Activated CD4-positive, alpha-beta T cell treated with anti-CD3 and anti-CD28 coated beads for 1 hour (primary cell): ENCODE data around the gene SLC6A16.
"Not testable (repeated sequence)": the region's sequence is repeated elsewhere in the genome, so short reads cannot be mapped to it uniquely, and the experiment has no call there.

Experiments
- DNase-seq: peaks from one replicate; pipeline ENCODE4 v3.0.0-alpha.2; 2020

The SLC6A16 gene

DNA sequence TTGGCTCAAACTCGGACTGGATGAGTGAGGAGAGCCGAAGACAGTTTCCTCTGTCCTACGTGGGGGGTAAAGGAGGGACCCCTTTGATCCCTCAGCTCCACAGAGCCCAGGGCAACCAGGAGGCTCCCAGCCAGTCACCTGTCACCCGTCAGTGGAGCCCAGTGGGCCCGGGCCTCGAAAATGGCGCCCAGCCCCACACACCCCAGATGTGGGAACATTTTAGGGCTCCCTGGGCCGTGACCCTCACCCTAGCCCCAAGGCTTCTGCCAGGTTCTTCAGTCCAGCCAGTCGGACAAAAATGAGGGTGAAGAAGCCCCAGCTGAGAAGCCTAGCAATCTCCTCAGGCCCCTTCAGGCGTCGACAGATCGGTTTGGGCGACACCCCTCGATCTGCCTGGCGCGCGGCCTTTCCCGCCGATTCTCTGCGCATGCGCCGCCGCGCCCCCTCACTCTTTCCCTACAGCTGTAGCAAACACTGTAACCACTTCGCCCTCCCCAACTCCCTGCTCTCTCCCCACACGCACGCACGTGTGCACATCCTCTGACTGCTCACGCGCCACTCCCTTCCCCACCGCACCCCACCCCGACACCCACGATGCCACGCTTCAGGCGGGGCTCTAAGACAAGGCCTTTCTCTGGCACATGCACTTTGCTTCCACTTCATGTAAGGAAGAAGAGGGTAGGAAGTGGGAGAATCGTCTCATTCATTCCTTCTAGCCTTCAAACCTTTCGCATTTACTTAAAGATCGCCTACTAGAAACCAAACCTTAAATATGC lies at the start of gene SLC6A16:
Gene SLC6A16, minus strand, starts transcription at position 391 of the 776 bp plus-strand sequence. CDS start 13,844 bp downstream, outside the sequence.
- DNase-seq = no peak

DNA sequence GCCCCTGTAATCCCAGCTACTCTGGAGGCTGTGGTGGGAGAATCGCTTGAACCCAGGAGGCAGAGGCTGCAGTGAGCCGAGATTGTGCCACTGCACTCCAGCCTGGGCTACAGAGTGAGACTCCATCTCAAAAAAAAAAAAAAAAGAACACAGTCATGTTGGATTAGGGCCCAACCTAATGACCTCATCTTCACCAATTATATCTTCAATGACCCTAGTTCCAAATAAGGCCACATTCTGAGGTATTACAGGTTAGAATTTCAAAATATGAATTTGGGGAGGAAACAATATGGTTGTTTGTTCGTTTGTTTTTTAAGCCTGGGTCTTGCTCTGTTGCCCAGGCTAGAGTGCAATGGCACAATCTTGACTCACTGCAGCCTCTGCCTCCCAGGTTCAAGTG lies 48.2 kb upstream of the SLC6A16 start:
- not testable (repeated sequence) for DNase-seq

GRCh38 chr19:49371184-49371583 lies 46.2 kb upstream of the SLC6A16 start:
- DNase-seq = no peak

DNA sequence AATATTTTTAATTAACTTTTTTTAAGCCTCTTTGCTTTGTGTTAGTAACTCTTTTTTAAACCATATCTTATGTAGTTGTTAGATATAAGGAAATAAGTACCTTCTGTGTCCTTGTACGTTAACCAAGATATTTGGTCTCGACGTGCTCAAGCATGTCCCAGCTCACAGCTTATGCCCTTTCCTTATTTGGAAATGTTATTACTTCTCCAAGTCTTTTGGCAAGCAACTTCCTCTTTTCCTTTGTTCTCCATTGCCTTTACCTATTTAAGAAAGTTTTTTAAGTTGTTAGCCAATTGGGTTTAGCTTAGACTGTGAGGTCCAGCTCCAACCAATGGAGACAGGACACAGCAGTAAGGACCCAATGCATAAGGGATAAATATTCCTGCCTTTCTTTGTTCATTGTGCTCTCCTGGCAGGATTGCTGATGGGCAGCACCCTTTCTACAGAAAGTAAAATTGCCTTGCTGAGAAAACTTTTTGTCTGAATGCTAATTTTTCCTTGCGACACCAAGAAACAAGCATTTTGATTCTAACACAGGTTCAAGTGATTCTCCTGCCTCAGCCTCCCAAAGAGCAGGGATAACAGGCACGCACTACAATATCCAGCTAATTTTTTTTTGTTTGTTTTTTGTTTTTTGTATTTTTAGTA lies 43.8 kb upstream of the SLC6A16 start:
- DNase-seq = no peak

- no peak for DNase-seq
Observed at GRCh38 chr19:49366110-49366509, 41.1 kb upstream of the SLC6A16 start.

DNA sequence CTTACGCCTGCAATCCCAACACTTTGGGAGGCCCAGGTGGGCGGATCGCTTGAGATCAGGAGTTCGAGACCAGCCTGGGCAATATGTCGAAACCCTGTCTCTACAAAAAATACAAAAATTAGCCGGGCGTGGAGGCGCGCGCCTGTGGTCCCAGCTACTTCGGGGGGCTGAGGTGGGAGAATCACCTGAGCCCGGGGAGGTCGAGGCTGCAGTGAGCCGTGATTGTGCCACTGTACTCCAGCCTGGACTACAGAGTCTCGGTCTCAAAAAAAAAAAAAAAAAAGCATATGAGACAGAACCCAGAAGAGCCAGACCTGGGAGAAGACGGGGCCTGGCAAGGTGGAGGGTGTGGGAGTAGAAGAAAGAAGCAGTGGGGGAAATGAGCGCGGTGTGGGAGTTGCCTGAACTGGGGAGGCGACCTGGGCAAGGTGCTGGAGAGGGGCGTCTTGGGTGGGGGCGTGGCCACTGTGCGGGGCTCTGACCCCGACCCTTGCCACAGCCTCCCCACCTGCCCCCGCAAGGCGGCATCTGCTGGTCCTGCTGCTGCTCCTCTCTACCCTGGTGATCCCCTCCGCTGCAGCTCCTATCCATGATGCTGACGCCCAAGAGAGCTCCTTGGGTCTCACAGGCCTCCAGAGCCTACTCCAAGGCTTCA lies 39.2 kb upstream of the SLC6A16 start:
- DNase-seq = no peak

GRCh38 chr19:49363268-49364082 lies 38.5 kb upstream of the SLC6A16 start, which contains the start of gene DKKL1:
Gene DKKL1 (plus strand): TSS chr19:49363877. CDS start chr19:49363999, 122 bp downstream.
- DNase-seq = peak; percentile 36

- no peak for DNase-seq
Observed at GRCh38 chr19:49362929-49363267, 37.9 kb upstream of the SLC6A16 start.

DNA sequence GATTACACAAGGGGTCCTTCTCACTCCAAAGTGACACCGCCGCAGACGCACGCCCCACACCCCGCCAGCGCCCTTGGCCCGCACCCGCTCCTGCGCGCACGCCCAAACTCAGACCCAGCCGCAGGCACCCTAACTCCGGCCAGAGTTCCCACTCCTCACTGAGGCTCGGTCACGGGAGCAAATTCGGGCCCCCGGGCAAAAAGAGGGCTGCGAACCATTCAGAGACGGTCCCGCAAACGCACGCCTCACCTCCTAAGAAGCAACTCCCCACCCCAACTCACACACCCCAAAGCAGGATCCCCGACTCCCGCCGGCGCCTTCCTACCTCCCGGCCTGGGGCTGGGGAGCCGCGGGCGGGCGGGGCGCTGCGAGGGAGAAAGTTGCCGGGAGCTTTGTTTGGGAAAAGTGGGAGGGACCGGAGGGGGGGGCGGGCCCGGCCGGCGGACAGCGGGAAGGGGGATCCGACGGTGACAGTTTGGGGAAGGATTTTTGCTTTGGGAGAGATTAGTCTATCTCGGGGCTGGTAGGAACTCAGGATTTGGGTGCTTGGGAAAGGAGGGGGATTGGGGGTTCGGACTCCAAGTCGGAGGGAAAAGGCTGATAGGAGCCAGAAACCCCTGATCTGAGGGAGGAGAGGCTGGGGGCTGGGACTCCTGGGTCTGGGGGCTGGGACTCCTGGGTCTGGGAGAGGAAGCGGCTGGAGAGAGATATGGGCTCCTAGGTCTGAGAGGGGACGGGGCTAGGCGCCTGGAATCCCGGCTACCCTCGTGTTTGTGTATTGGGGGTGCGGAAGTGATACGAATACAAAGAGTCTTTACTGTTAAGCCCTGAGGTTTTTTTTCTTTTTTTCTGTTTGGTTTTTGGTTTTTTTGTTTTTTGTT lies 37.3 kb upstream of the SLC6A16 start, which contains the start of gene TEAD2:
Gene TEAD2, minus strand, starts transcription at position 369 of the 881 bp plus-strand sequence. CDS start 2,341 bp downstream, outside the sequence.
- DNase-seq = no peak

DNA sequence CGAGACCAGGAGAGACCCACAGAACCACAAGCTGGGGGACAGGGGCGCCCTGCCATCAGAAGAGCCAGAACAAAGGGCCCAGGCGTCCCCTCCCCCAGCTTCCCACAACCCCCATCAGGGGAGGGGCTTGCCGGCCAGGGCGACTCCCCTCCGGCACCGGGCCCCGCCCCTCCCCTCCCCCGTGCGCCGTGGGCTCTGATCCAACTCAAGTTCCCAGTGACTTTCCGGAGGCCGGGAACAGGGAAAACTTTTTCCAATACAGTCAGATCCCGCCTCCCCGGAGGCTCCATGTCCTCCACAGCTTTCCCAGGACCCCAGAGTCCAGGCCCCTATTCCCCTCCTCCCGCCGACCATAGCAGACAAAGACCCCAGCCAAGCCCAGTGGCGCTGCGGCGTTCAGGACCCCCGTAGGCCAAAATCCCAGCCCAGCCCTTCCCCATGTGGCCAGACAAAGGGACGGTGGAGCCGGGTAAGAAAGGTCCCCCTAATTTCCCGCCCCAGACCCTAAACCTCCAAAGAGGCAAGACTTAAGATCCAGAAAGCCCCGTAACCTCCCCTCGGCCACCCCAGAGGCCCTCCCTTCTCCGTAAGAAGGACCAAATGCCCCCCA lies 36.6 kb upstream of the SLC6A16 start:
- DNase-seq = no peak

DNA sequence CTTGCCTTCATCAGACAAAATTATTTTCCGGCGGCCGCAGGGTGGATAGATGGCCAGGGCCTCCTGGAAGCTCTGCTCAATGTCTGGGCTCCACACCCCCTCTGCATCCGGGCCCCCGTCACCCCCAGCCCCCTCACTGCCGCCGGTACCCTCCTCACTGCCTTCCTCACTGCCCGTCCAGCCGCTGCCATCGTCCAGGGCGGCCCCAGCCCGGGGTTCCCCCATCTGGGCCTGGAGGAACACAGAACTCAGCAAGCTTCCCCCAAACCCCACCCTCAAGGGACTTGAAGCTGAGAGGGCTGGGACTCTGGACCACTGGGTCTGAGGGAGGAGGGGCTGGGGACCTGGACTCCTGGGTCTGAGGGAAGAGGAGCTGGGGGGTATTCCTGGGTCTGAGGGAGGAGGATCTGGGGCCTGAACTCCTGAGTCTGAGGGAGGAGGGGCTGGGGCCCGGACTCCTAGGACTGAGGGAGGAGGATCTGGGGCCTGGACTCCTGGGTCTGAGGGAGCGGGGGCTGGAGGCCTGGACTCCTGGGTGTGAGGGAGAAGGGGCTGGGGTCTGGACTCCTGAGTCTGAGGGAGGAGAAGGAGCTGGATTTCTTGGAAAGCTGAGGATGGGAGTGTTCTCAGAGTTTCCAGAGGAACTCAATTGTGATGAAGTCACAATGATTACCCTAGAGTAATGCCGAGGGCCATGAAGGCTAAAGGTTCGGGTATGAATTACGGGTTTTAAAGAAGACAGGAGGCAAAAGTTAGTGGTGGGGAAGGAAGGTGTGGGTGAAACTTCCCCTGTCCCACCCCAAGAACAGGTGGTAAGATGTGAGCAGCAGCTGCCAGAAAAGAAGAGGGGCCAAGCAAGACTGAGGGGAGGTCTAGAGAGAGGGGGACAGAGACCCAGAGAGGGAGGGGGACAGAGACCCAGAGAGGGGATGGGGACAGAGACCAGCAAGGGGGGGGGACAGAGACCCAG lies 35.1 kb upstream of the SLC6A16 start:
- DNase-seq = no peak

- DNase-seq = no peak
Observed at GRCh38 chr19:49357186-49357585, 32.2 kb upstream of the SLC6A16 start.

- no peak for DNase-seq
Observed at GRCh38 chr19:49356382-49356781, 31.4 kb upstream of the SLC6A16 start.

- no peak for DNase-seq
Observed at GRCh38 chr19:49355909-49356353, 30.9 kb upstream of the SLC6A16 start.

DNA sequence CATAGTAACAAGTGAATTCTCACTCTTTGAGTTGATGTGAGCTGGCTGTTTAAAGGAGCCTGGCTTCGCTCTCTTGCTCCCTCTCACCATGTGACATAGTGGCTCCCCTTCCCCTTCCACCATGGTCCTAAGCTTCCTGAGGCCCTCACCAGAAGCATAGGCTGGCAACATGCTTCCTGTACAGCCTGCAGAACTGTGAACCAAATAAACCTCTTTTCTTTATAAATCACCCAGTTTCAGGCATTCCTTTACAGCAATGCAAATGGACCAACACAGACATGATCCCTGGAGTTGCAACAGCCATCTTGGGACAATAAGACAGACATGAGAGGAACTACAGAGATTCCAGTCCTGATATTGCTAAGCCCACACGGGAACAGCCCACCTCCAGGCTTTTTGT lies 24.6 kb upstream of the SLC6A16 start:
- no peak for DNase-seq

DNA sequence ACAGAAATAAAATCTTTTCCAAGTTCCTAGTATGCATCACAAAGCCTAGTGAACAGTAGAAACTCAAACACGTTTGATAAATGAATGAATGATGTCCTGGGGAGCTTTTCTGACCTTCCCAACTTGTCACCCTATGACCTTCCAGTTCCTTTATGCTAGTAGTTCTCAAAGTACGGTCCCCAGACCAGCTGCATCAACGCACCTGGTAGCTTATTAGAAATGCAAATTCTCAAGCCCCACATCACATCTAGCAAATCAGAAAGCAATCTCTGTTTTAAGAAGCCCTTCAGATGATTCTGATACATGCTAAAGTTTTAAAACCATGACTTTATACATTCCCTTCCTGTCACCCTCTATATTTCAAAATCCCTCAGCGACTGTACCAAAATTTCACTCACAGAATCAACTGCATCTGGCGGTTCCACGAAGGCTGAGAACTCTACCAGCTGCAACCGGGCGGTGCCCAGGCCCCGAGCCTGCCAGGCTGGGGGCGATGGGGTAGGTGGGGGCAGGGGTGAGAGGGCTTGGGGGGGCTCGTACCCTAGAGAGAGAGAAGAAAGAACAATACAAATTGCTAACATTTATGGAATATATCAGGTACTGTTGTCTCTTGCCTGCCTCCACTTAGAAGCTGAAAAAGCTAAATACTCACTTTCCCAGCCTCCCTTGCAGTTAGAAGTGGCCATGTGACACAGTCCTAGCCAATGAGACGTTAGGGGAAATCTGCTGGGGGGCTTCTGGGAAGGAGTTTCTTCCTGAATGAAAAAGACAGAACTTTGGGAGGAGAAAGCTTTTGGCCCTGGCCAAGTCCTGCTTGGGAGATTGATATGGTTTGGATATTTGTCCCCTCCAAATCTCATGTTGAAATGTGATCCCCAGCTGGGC lies 23.6 kb upstream of the SLC6A16 start:
- DNase-seq = no peak

DNA sequence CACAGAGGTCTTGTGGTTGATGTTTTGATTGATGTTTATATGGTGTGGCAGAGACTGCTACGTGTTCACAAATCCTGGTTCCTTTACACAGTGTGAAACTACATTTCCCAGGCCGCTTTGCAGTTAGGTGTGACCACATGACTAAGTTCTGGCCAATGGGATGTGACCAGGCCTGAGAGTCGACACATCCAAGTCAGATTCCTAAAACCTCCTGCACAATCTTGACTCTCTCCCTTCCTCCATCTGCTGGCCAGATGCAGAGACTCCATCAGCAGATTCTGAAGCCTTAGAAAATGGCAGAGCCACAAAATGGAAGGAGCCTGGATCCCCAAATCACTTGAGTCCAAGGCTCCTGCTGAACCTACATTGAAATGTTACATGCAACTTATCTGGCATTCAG lies 22.8 kb upstream of the SLC6A16 start:
- DNase-seq = no peak

DNA sequence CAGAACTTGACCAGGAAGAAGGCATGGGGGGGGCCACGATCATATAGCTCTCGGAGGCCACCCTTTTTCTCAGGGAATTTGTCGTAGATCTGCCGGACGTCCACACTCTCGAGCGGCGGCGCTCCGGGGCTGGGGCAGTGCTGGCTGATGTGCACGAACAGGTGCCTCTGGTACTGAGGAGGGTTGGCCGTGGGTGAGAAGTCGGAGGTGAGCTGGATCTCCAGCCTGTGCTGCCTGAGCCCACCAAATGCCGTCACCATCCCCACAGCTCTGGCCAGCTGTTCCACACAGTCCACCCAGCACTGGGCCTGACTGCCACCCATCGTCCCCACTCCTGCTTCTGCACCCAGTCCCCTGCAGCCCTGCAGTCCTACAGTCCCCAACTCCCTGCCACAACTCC lies 22.2 kb upstream of the SLC6A16 start:
- DNase-seq = no peak
